Mucosa of descending colon (tissue), 3 donors: ENCODE measurements around the gene FGR. TPM values are rescaled to one million over a fixed set of nuclear protein-coding genes. Genes with fewer than 3 reads are reported as not detected.
"Not testable (repeated sequence)": the region's sequence is repeated elsewhere in the genome, so short reads cannot be mapped to it uniquely, and the experiment has no call there.

Source experiments
- ATAC-seq: fragments of 200-7000 bp; cut with Tn5 transposase; one replicate; pipeline ENCODE4 v1.9.1; 2020; ENCODE audit warnings: mild to moderate bottlenecking, moderate library complexity
- DNase-seq, 3 donors: peaks; one replicate each; pipeline ENCODE4 v3.0.0-alpha.2; 2020
- H3K36me3 ChIP-seq: fragments of 200-600 bp; one replicate; pipeline ENCODE4 v1.8.0; 2021; ENCODE audit warnings: low read depth, mild to moderate bottlenecking
- H3K4me1 ChIP-seq: fragments of 200-600 bp; one replicate; pipeline ENCODE4 v1.8.0; 2021; ENCODE audit warnings: low read depth, mild to moderate bottlenecking
- H3K4me3 ChIP-seq: fragments of 200-600 bp; one replicate; pipeline ENCODE4 v1.8.0; 2021; ENCODE audit warnings: mild to moderate bottlenecking
- H3K9me3 ChIP-seq: fragments of 200-600 bp; one replicate; pipeline ENCODE4 v1.8.0; 2021; ENCODE audit warnings: mild to moderate bottlenecking
- CTCF ChIP-seq: fragments of 200-600 bp; IDR thresholded peaks from one replicate; pipeline ENCODE4 v1.8.0; 2022; ENCODE audit warnings: antibody characterized with exemption, mild to moderate bottlenecking
- intact Hi-C, 2 donors: fragments of 100-400 bp; cut with DNase I in 1 of 2; cut with micrococcal nuclease in 1 of 2; formaldehyde crosslinking; loops; one replicate each; pipeline versions ENCODE4 v1.11.0 to v1.11.1; 2022; cut with DNase I, micrococcal nuclease
- long read RNA-seq, 2 donors: library from polyadenylated mRNA; unstranded; transcript quantifications; one replicate each; pipeline ENCODE4 v2.0.0, GENCODE V29; 2019 to 2021
- total RNA-seq, 3 donors: library from RNA; stranded (reverse); fragmentation: NEBNext Ultra II Directional in 2 of 3; extraction: Animal tissue kit (Norgen Biotek cat#: 25700) in 2 of 3; gene quantifications; one replicate each; pipeline versions ENCODE4 v1.2.1 to v1.2.4, GENCODE V29; 2021 to 2023
- donor health status: DM: no; HTN: no; CAD: no; lungs with moderate emphysema.
- donor health status: DM: no; HTN: no; CAD: no.
- donor health status: DM: no; HTN: yes; CAD: no.

FGR gene
- 1 to 10 TPM; 2.3 to 5.7 (median 5.3) TPM for total RNA-seq
- long read RNA-seq, donor 1, partial matches to known transcripts, result 0 of 4 reads
- long read RNA-seq, donor 1, other reads (novel, unspliced or antisense), result 2 of 4 reads
- long read RNA-seq, donor 2, partial matches to known transcripts, result 0 of 1 reads
- long read RNA-seq, donor 2, other reads (novel, unspliced or antisense), result 1 of 1 reads

GRCh38 chr1:27634985-27635367 lies at the start of gene FGR:
Gene FGR, minus strand, starts transcription at chr1:27635185. Its CDS starts 11,269 bp downstream, at chr1:27623916.
- Histone ChIP-seq H3K4me3 (no peak within 1 kb of the TSS), H3K4me1 (peaks cover 4% of the 10 kb centered on the region), H3K36me3 (no peaks in the 10 kb centered on the region), H3K9me3 (no peaks in the 10 kb centered on the region)
- DNase-seq, result peak in 1 of 3 donors; percentile 75
- ATAC-seq, result peak; percentile 19
- no peak for TF ChIP-seq CTCF
- intact Hi-C loops, result no loop called here

GRCh38 chr1:27684176-27684575 lies 49.2 kb upstream of the FGR start:
- Histone ChIP-seq H3K4me1 (peaks cover 3% of the 10 kb centered on the region), H3K4me3 (no peak overlapping the region), H3K36me3 (no peaks in the 10 kb centered on the region), H3K9me3 (peaks cover 26% of the 10 kb centered on the region)
- DNase-seq (no peak), ATAC-seq (no peak)
- no peak for TF ChIP-seq CTCF
- intact Hi-C loops, result no loop called here

DNA sequence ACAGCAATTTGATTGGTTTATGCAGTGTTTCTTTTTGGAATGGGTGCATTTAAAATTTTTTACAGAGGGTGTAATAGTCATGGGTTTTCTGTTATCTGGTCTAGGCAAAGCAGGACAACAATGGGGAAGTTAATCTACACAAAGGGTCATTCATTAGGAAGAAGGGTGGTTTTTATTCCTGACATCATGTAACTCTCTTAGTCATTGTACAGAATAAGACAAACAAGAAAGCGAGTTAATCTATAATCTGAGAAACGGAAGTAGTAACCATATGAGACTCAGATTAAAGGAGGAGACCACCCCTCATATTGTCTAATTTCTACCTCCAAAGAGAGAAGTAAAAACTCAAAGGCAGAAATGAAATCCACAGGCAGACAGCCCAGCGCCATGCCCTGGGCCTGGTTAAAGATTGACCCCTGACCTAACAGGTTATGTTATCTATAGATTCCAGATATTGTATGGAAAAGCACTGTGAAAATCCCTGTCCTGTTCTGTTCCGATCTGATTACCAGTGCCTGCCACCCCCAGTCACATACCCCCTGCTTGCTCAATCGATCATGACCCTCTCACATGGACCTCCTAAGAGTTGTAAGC lies 47.5 kb upstream of the FGR start:
- no peak overlapping the region for H3K4me3 ChIP-seq
- no peaks in the 10 kb centered on the region for H3K36me3 ChIP-seq
- intact Hi-C loops, result no loop called here
- no peak for TF ChIP-seq CTCF
- ATAC-seq, result peak; percentile 53
- DNase-seq, result no peak
- peaks cover 26% of the 10 kb centered on the region for H3K9me3 ChIP-seq
- peaks cover 3% of the 10 kb centered on the region for H3K4me1 ChIP-seq

- intact Hi-C loops, H3K36me3 ChIP-seq, ATAC-seq, DNase-seq, H3K4me3 ChIP-seq, H3K4me1 ChIP-seq: not testable (repeated sequence)
- H3K9me3 ChIP-seq, result peaks cover 26% of the 10 kb centered on the region
Observed at GRCh38 chr1:27681580-27681979, 46.6 kb upstream of the FGR start.

DNA sequence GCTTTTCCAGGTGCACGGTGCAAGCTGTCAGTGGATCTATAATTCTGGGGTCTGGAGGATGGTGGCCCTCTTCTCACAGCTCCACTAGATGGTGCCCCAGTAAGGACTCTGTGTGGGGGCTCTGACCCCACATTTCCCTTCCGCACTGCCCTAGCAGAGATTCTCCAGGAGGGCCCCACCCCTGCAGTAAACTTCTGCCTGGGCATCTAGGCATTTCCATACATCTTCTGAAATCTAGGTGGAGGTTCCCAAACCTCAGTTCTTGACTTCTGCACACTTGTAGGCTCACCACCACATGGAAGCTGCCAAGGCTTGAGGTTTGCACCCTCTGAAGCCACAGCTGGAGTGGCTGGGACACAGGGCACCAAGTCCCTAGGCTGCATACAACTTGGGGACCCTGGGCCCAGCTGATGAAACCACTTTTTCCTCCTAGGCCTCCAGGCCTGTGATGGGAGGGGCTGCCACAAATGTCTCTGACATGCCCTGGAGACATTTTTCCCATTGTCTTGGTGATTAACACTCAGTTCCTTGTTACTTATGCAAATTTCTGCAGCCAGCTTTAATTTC lies 45.3 kb upstream of the FGR start:
- intact Hi-C loops, result not testable (repeated sequence)

DNA sequence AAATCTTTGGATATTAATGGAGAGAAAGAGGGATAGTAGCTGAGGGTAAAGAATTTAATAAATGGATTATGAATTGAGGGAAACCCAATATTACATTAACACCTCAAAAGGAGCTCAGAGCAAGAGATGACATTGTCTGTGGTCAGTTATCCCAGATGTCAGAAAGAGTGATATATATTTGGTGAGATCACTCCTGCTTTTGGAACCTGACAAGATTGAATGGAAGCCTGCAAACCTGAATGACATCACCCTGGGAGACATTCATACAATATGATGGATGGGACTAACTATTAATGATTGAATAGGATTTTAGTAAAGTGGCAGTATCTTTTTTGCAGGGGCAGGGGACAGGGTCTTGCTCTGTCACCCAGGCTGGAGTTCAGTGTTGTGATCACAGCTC lies 43.8 kb upstream of the FGR start:
- H3K4me3 ChIP-seq, result no peak overlapping the region
- H3K4me1 ChIP-seq, result no peaks in the 10 kb centered on the region
- ATAC-seq (no peak), DNase-seq (no peak)
- no peak for TF ChIP-seq CTCF
- intact Hi-C loops, result no loop called here
- H3K9me3 ChIP-seq, result peaks cover 26% of the 10 kb centered on the region
- no peaks in the 10 kb centered on the region for H3K36me3 ChIP-seq

More for the DNA sequence above, 45.3 kb upstream of the FGR start:
- not testable (repeated sequence) for H3K36me3 ChIP-seq, ATAC-seq, DNase-seq, H3K4me1 ChIP-seq, H3K4me3 ChIP-seq
- H3K9me3 ChIP-seq, result peaks cover 26% of the 10 kb centered on the region
